OCI-LY1 (cell line): ENCODE data around the gene CMTM7.

Experiments used
- H2AFZ ChIP-seq: fragments of 200-600 bp; sonication (generic), shearing (Covaris generic); 2 replicates; pipeline ENCODE4 v1.6.0; 2014; ENCODE audit warnings: antibody characterized with exemption, mild to moderate bottlenecking, low read length
- H3F3A ChIP-seq: fragments of 200-600 bp; sonication (generic), shearing (Covaris generic); 2 replicates; pipeline ENCODE4 v1.6.0; 2014; ENCODE audit warnings: mild to moderate bottlenecking, antibody characterized with exemption, low read length, moderate library complexity; ENCODE audit not compliant: insufficient read depth
- H3K27ac ChIP-seq: fragments of 200-600 bp; sonication (generic); 2 replicates; pipeline ENCODE4 v1.5.1; 2014; ENCODE audit warnings: low read length, mixed run types, mild to moderate bottlenecking, low read depth; ENCODE audit not compliant: poor library complexity, severe bottlenecking
- H3K27me3 ChIP-seq: fragments of 200-600 bp; sonication (generic); 2 replicates; pipeline ENCODE4 v1.6.0; 2014; ENCODE audit warnings: antibody characterized with exemption, mild to moderate bottlenecking, low read length, moderate library complexity; ENCODE audit not compliant: insufficient read depth
- H3K36me3 ChIP-seq: fragments of 200-600 bp; sonication (generic); 2 replicates; pipeline ENCODE4 v1.6.1; 2014; ENCODE audit warnings: mild to moderate bottlenecking, antibody characterized with exemption, low read length, moderate library complexity, mixed read lengths; ENCODE audit not compliant: insufficient read depth
- H3K4me1 ChIP-seq: fragments of 200-600 bp; sonication (generic); 2 replicates; pipeline ENCODE4 v1.5.1; 2014; ENCODE audit warnings: mild to moderate bottlenecking, low read length, moderate library complexity; ENCODE audit not compliant: insufficient read depth, severe bottlenecking
- H3K4me2 ChIP-seq: fragments of 200-600 bp; sonication (generic), shearing (Covaris generic); 2 replicates; pipeline ENCODE4 v1.6.1; 2014; ENCODE audit warnings: low read length
- H3K4me3 ChIP-seq: fragments of 200-600 bp; sonication (generic); 2 replicates; pipeline ENCODE4 v1.5.1; 2014; ENCODE audit warnings: low read length, low read depth, mild to moderate bottlenecking, mixed read lengths; ENCODE audit not compliant: poor library complexity, severe bottlenecking
- H3K79me2 ChIP-seq: fragments of 200-600 bp; shearing (Covaris generic); 2 replicates; pipeline ENCODE4 v1.6.1; 2016; ENCODE audit warnings: mixed run types, low read length, mixed read lengths; ENCODE audit not compliant: insufficient read depth
- H3K9ac ChIP-seq: fragments of 200-600 bp; sonication (generic), shearing (Covaris generic); 2 replicates; pipeline ENCODE4 v1.6.1; 2014; ENCODE audit warnings: mild to moderate bottlenecking, low read length, mixed read lengths
- H3K9me2 ChIP-seq: fragments of 200-600 bp; sonication (generic), shearing (Covaris generic); 2 replicates; pipeline ENCODE4 v1.6.1; 2014; ENCODE audit warnings: low read depth, mild to moderate bottlenecking, low read length, mixed read lengths
- H3K9me3 ChIP-seq: fragments of 200-600 bp; shearing (Covaris generic); 2 replicates; pipeline ENCODE4 v1.6.1; 2014; ENCODE audit warnings: low read length, mixed read lengths
- H4K20me1 ChIP-seq: fragments of 200-600 bp; sonication (generic), shearing (Covaris generic); 2 replicates; pipeline ENCODE4 v1.6.0; 2016; ENCODE audit warnings: mild to moderate bottlenecking, low read length; ENCODE audit not compliant: insufficient read depth
- EZH2 ChIP-seq: fragments of 200-600 bp; sonication (generic), shearing (Covaris generic); IDR thresholded peaks from 2 replicates; pipeline ENCODE4 v1.8.0; 2017; ENCODE audit warnings: borderline replicate concordance, mixed run types, mild to moderate bottlenecking, antibody characterized with exemption, low read length, moderate library complexity, mixed read lengths
- TF ChIP-seq, protein P1 (sequence below): fragments of 200-600 bp; sonication (generic), shearing (Covaris generic); IDR thresholded peaks from 2 replicates; pipeline ENCODE4 v1.5.1; 2017; ENCODE audit warnings: mild to moderate bottlenecking, antibody characterized with exemption, low read length, moderate library complexity, mixed read lengths

Gene CMTM7

DNA sequence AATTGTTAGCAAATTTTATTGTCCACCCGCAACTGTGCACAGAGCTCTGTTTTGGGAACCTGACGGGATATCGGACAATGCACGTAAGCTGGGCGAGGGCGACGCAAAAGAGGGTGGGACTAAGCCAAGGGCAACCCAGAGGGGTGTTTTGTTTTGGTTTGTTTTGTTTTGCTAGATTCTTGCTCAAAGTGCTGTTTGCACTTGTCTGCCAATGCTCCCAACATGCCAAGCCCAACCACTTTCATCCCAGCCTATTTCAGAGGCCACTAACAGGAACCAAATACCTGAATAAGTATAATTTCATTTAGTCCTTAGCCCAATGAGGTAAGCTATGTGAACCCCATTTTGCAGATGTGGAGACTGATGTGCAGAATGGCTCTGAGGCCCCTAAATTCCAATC is 9.7 kb upstream of the CMTM7 start:
- Histone ChIP-seq H3K79me2 (no peaks in the 10 kb centered on the region), H4K20me1 (no peaks in the 10 kb centered on the region), H2AFZ (no peak overlapping the region), H3K9me3 (no peaks in the 10 kb centered on the region), H3F3A (no peaks in the 10 kb centered on the region), H3K4me1 (peaks cover 16% of the 10 kb centered on the region), H3K9ac (no peak overlapping the region), H3K4me2 (no peak overlapping the region), H3K9me2 (no peaks in the 10 kb centered on the region), H3K36me3 (no peaks in the 10 kb centered on the region), H3K27ac (no peak overlapping the region), H3K27me3 (no peaks in the 10 kb centered on the region), H3K4me3 (no peak overlapping the region)
- TF ChIP-seq EZH2, result no peak
- TF ChIP-seq, protein P1, sequence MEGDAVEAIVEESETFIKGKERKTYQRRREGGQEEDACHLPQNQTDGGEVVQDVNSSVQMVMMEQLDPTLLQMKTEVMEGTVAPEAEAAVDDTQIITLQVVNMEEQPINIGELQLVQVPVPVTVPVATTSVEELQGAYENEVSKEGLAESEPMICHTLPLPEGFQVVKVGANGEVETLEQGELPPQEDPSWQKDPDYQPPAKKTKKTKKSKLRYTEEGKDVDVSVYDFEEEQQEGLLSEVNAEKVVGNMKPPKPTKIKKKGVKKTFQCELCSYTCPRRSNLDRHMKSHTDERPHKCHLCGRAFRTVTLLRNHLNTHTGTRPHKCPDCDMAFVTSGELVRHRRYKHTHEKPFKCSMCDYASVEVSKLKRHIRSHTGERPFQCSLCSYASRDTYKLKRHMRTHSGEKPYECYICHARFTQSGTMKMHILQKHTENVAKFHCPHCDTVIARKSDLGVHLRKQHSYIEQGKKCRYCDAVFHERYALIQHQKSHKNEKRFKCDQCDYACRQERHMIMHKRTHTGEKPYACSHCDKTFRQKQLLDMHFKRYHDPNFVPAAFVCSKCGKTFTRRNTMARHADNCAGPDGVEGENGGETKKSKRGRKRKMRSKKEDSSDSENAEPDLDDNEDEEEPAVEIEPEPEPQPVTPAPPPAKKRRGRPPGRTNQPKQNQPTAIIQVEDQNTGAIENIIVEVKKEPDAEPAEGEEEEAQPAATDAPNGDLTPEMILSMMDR, result no peak

DNA sequence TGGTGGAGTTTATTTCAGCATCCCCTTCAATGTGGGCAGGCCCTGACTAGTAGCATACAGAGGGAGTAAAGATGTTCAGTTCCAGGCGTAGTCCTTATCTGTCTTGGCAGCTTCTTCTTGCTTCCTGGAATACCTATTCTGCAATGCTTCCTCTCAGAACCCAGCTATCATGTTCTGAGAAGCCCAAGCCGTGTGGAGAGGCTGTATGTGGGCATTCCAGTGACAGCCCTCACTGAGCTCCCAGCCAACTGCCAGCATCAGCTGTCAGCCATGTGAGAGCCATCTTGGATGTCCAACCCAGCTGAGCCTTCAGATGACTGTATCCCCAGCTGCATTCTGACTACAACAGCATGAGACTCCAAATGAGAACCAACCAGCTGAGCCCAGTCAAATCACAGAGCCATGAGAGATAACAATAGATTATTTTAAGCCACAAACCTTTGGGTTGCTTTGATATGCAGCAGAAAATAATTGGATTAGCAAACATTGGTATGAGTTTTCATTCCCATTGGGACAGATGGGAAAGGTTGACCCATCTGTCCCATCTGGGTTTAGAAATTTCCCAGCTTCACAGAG is 8.4 kb upstream of the CMTM7 start:
- Histone ChIP-seq H3K4me2 (no peak overlapping the region), H3K4me1 (peaks cover 19% of the 10 kb centered on the region), H3K9me2 (no peaks in the 10 kb centered on the region), H3K4me3 (no peak overlapping the region), H3K9me3 (no peaks in the 10 kb centered on the region), H3K27me3 (no peaks in the 10 kb centered on the region), H3K36me3 (no peaks in the 10 kb centered on the region), H4K20me1 (no peaks in the 10 kb centered on the region), H3F3A (no peaks in the 10 kb centered on the region), H2AFZ (no peak overlapping the region), H3K79me2 (no peaks in the 10 kb centered on the region), H3K9ac (no peak overlapping the region), H3K27ac (no peak overlapping the region)
- TF ChIP-seq, protein P1, result no peak
- TF ChIP-seq EZH2, result no peak

DNA sequence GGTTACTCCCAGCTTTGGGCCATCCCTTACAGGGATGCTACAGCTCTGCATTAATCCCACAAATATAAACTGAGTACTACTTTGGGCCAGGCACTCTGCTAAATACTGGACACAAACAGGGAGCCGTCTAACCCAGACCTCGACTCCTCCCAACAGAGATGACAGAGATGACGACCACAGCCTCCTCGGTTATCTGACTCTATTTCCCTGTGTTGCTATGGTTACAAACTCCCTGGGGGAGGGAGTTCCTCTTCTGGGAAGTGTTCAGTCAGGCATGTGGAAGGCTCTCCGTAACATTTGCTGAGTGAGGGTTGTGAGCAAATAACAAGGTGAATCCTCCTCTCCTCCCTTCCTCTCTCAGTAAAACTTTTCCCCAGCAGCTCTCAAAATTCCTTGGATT is 6.7 kb upstream of the CMTM7 start:
- no peaks in the 10 kb centered on the region for H3K9me3 ChIP-seq
- no peaks in the 10 kb centered on the region for H3F3A ChIP-seq
- H2AFZ ChIP-seq, result no peak overlapping the region
- H3K4me2 ChIP-seq, result no peak overlapping the region; the same call in 1 of the 2 replicates
- no peaks in the 10 kb centered on the region for H3K79me2 ChIP-seq
- H3K27me3 ChIP-seq, result no peaks in the 10 kb centered on the region
- TF ChIP-seq, protein P1, result no peak
- no peak for TF ChIP-seq EZH2
- no peak overlapping the region for H3K9ac ChIP-seq
- H3K9me2 ChIP-seq, result no peaks in the 10 kb centered on the region
- peaks cover 28% of the 10 kb centered on the region for H3K4me1 ChIP-seq
- H3K36me3 ChIP-seq, result no peaks in the 10 kb centered on the region
- H4K20me1 ChIP-seq, result no peaks in the 10 kb centered on the region
- no peak overlapping the region for H3K4me3 ChIP-seq
- H3K27ac ChIP-seq, result no peak overlapping the region
